GM06990 (cell line): ENCODE data around the gene NFKB1.

Source experiments
- DNase-seq: peaks from one replicate; pipeline ENCODE4 v3.0.0-alpha.2; 2011; ENCODE audit not compliant: insufficient read length; ENCODE audit errors: extremely low read depth
- H3K27me3 ChIP-seq: replicated peaks from 2 replicates; pipeline ENCODE4 v1.6.0; 2011; ENCODE audit warnings: low read length; ENCODE audit not compliant: control insufficient read depth, insufficient read depth
- H3K36me3 ChIP-seq: 2 replicates; pipeline ENCODE4 v1.5.1; 2011; ENCODE audit warnings: low read length; ENCODE audit not compliant: control insufficient read depth, insufficient read depth
- H3K4me3 ChIP-seq: replicated peaks from 2 replicates; pipeline ENCODE4 v1.5.1; 2011; ENCODE audit warnings: low read depth, mild to moderate bottlenecking, control low read depth, low read length
- TF ChIP-seq, protein P1 (sequence below): IDR thresholded peaks from 2 replicates; pipeline ENCODE4 v1.5.1; 2011; ENCODE audit warnings: low read length, control low read depth, mild to moderate bottlenecking, inconsistent platforms; ENCODE audit not compliant: insufficient read depth, poor library complexity, severe bottlenecking

Gene NFKB1

DNA sequence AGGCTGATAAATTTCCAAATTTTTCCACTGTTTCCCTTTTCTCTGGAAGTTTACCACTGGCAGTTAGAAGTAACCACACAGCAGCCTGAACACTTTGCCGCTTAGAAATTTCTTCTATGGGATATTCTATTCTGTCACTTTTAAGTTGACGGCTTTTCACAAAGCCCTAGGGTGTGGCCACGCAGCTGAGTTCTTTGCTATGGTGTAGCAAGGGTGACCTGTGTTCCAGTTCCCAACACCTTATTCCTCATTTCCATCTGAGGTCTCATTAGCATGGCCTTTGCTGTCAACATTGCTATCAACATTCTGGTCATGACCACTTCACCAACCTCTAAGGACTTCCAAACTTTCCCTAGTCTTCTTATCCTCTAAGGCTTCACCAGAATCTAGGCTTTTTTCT, 45.4 kb upstream of the NFKB1 start:
- Histone ChIP-seq H3K4me3 (no peak overlapping the region), H3K27me3 (no peaks in the 10 kb centered on the region), H3K36me3 (no peaks in the 10 kb centered on the region)
- no peak for DNase-seq
- TF ChIP-seq, protein P1, sequence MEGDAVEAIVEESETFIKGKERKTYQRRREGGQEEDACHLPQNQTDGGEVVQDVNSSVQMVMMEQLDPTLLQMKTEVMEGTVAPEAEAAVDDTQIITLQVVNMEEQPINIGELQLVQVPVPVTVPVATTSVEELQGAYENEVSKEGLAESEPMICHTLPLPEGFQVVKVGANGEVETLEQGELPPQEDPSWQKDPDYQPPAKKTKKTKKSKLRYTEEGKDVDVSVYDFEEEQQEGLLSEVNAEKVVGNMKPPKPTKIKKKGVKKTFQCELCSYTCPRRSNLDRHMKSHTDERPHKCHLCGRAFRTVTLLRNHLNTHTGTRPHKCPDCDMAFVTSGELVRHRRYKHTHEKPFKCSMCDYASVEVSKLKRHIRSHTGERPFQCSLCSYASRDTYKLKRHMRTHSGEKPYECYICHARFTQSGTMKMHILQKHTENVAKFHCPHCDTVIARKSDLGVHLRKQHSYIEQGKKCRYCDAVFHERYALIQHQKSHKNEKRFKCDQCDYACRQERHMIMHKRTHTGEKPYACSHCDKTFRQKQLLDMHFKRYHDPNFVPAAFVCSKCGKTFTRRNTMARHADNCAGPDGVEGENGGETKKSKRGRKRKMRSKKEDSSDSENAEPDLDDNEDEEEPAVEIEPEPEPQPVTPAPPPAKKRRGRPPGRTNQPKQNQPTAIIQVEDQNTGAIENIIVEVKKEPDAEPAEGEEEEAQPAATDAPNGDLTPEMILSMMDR: no peak

DNA sequence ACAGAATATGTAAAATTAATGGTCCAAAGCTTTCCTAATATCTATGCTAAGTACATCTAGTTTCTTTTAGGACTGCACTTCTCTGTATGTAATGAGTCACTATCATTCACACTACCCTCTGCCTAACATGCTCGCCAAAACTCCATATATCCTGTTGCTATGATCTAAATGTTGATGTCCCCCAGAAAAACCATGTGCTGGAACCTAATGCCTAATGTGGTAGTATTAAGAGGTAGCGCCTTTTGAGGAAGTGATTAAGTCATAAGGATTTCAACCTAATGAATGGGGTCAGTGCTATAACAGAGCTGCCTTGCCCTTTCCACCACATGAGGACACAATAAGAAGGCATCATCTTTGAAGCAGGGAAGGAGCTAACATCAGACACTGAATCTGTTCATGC, 34.9 kb upstream of the NFKB1 start:
- Histone ChIP-seq H3K4me3 (no peak overlapping the region), H3K27me3 (no peaks in the 10 kb centered on the region), H3K36me3 (no peaks in the 10 kb centered on the region)
- TF ChIP-seq, protein P1: no peak
- DNase-seq: no peak

DNA sequence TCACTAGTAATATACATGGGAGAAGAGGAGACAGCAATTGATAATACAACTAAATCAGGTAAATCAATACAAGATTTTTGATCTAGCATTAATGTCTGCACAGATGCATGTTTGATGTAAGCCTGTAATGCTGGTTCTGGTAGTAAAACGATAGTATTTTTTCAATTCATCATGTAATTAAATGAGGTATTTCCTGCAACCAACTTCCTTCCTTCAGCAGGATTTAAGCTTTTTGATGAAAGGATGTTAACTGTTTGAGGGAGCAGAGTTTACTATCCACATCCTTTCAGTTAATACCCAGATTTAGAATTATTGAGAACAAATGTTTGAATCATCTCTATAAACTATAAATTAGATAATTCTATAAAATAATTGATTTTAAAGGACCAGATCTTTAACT, 31.4 kb upstream of the NFKB1 start:
- Histone ChIP-seq H3K36me3 (no peaks in the 10 kb centered on the region), H3K27me3 (no peaks in the 10 kb centered on the region), H3K4me3 (no peak overlapping the region)
- DNase-seq: no peak
- TF ChIP-seq, protein P1: no peak

DNA sequence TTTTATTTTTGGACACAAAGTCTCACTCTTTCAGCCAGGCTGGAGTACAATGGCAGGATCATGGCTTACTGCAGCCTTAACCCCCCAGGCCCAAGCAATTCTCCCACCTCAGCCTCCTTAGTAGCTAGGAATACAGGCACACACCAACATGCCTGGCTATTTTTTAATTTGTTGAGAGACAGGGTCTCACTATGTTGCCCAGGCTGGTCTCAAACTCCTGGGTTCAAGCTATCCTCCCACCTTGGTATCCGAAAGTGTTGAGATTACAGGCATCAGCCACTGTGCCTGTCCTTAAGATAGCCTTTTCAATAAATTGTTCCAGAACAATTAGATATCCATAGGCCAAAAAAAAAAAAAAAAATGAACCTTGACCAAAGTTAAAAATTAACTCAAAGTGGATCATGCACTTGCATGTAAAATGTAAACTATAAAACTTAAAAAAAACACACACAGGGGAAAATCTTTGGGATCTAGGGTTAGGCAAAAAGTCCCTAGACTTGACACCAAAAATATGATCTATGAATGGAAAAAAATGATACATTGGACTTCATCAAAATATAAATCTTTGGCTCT, 28.6 kb upstream of the NFKB1 start:
- Histone ChIP-seq H3K36me3 (no peaks in the 10 kb centered on the region), H3K27me3 (no peaks in the 10 kb centered on the region), H3K4me3 (no peak overlapping the region)
- DNase-seq: no peak
- TF ChIP-seq, protein P1: no peak

DNA sequence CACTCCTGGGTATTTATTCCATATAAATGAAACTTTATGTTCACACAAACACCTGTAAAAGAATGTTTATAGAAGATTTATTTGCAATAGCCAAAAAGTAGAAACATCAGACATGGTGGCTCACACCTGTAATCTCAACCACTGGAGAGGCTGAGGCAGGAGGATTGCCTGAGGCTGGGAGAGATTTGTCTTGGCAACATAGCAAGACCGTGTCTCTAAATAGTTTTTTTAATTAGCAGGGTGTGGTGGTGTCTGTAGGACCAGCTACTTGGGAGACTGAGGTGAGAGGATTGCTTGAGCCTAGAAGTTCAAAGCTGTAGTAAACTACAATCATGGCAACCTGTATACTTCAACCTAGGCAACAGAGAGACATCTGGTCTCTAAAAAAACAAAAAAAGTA, 27.7 kb upstream of the NFKB1 start:
- DNase-seq: no peak
- H3K4me3 ChIP-seq: no peak overlapping the region
- TF ChIP-seq, protein P1: no peak
- H3K27me3 ChIP-seq: no peaks in the 10 kb centered on the region
- H3K36me3 ChIP-seq: no peaks in the 10 kb centered on the region
